Measurements from ENCODE around the gene DOCK6.

Gene DOCK6

DNA sequence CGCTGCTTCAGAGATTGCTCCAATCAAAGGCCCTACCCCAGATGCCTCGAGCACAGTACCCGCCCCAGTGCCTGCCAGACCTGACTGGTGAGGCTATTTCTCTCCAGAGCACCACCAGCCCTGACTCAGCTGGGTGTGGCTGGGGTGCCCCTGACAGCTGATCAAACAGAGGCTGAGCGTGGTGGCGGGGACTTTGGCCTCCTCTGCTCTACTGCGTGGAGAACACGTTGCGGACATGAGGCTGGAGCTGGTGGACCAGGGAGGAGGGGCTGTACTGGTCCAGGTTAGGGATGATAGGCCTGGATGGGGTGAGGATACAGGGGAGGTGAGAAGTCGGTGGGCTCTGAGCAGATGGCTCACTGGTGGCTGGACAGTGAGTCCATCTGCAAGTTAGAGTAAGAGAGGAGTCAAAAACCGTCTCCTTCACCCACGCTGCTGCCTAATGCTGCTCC lies 3.5 kb upstream of the DOCK6 start:
- no peak for TF ChIP-seq Cebpa-rat (IDR thresholded peaks at IDR 0.05)
- H3K27ac ChIP-seq, result no peak overlapping the region

DNA sequence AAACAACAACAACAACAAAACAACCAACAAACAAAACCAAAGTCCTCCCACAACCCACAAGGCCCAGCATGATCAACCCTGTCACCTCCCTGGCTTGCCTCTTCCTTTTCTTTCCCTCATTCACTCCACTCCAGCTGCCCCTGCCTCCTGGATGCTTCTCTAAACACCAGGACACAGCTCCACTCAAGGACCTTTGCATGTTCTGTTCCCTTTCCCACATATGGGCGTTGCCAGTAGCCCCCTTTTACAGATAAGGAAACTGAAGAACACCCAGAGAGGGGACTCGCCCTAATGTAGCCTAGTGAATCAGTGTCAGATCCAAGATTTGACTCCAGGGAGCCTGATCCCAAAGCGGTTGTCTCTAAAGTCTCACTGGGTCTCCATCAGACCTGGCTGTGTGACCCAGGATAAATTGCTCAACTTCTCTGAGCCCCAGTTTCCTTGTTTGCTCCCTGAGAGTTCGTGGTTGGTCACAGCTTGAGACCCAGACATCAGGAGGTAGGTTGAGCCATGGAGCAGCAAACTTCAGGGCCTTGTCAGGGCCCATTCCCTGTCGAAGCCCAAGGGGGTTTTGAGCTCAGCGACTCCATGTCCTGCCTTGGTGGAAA lies 3.0 kb upstream of the DOCK6 start:
- no peak overlapping the region for H3K27ac ChIP-seq
- H3K9me3 ChIP-seq (replicated peaks in 1 of 11), result no peaks in the 10 kb centered on the region
- H3K36me3 ChIP-seq, result no peaks in the 10 kb centered on the region
- peaks cover 0 to 55% (median 0%) of the 10 kb centered on the region in 11 experiments; a peak in 12 of 22 replicates for H4K20me1 ChIP-seq
- H3K27me3 ChIP-seq, result peaks cover 86 to 100% (median 96%) of the 10 kb centered on the region in 11 experiments
- no peak overlapping the region for H3K4me3 ChIP-seq
- no peak for TF ChIP-seq Cebpa-rat (IDR thresholded peaks at IDR 0.05)
- peaks cover 6 to 24% (median 10%) of the 10 kb centered on the region in 10 experiments; a peak in 15 of 20 replicates for H3K4me1 ChIP-seq
- no peak overlapping the region for H3K9ac ChIP-seq
- peak overlapping the region in 2 of 11 experiments; percentile 11 to 25; a peak in 1 of 22 replicates for H3K4me2 ChIP-seq

More for the DNA sequence above, 3.5 kb upstream of the DOCK6 start:
- H3K36me3 ChIP-seq, result no peaks in the 10 kb centered on the region
- peak overlapping the region in 2 of 11 experiments; percentile 11 to 25; a peak in 1 of 22 replicates for H3K4me2 ChIP-seq
- peaks cover 6 to 24% (median 10%) of the 10 kb centered on the region in 10 experiments; a peak in 15 of 20 replicates for H3K4me1 ChIP-seq
- no peak overlapping the region for H3K4me3 ChIP-seq
- H3K9ac ChIP-seq, result no peak overlapping the region
- H4K20me1 ChIP-seq, result peaks cover 0 to 52% (median 0%) of the 10 kb centered on the region in 11 experiments; a peak in 12 of 22 replicates
- H3K9me3 ChIP-seq (replicated peaks in 1 of 11), result no peaks in the 10 kb centered on the region
- H3K27me3 ChIP-seq, result peaks cover 81 to 100% (median 96%) of the 10 kb centered on the region in 11 experiments

DNA sequence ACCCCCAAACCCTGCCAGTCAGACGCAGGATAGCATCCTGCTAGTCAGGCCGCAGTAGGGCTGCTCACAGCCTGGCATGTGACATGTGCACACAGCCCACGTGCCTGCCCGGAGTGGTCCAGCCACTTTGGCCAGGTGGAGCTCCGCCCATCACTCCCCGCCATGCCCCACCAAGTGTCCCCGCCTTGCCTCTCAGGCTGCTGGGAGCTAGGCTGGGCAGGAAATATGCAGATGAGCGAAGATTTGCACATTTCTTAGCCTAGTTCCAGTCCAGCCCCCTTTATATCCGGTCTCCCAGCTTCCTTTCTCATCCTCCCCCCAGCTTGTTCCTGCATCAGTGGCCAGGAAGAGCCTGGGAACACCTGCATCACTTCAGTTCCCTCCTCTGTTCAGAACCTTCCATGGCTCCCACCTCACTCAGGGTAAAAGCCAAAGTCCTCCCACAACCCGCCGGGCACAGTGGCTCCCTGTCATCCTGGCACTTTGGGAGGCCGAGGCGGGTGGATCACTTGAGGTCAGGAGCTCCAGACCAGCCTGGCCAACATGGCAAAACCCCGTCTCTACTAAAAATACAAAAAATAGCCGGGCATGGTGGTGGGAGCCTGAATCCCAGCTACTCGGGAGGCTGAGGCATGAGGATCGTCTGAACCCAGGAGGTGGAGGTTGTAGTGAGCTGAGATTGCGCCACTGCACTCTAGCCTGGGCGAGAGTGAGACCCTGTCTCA lies 2.3 kb upstream of the DOCK6 start:
- H3K27me3 ChIP-seq, result peaks cover 90 to 100% (median 98%) of the 10 kb centered on the region in 11 experiments

DNA sequence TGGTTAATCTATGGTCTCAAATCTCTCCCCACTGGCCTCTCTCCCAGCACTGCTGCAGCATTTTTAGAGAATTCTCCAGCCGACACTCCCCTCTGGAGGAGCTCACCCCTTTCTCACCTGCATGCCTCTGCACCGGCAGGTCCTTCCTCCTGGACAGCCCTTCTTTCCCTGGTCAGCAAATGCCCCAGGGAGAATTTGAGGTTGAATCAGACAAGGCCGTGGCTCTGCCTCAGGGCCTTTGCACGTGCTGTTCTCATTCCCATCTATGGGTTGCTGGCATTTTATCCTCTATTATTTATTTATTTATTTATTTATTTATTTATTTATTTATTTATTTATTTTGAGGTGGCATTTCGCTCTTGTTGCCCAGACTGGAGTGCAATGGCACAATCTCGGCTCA lies 1.4 kb upstream of the DOCK6 start:
- H3K4me2 ChIP-seq, result no peak overlapping the region
- no peak overlapping the region for H3K27ac ChIP-seq
- no peaks in the 10 kb centered on the region for H3K36me3 ChIP-seq
- H3K4me3 ChIP-seq, result no peak overlapping the region
- H4K20me1 ChIP-seq, result peaks cover 0 to 57% (median 0%) of the 10 kb centered on the region in 11 experiments; a peak in 12 of 22 replicates
- TF ChIP-seq Cebpa-rat (IDR thresholded peaks at IDR 0.05), result no peak
- peaks cover 81 to 100% (median 98%) of the 10 kb centered on the region in 11 experiments for H3K27me3 ChIP-seq
- peaks cover 0 to 16% (median 3%) of the 10 kb centered on the region in 10 experiments; a peak in 14 of 20 replicates for H3K4me1 ChIP-seq
- H3K9me3 ChIP-seq (replicated peaks in 1 of 11), result no peaks in the 10 kb centered on the region
- no peak overlapping the region for H3K9ac ChIP-seq

More for the DNA sequence above, 2.3 kb upstream of the DOCK6 start:
- Histone ChIP-seq H3K27ac (no peak overlapping the region), H3K4me2 (no peak overlapping the region; a peak in 1 of 22 replicates), H3K4me3 (no peak overlapping the region), H3K9me3 (replicated peaks in 1 of 11) (no peaks in the 10 kb centered on the region), H3K4me1 (peaks cover 6 to 24% (median 10%) of the 10 kb centered on the region in 10 experiments; a peak in 15 of 20 replicates), H3K36me3 (no peaks in the 10 kb centered on the region), H3K9ac (no peak overlapping the region), H4K20me1 (peaks cover 0 to 59% (median 0%) of the 10 kb centered on the region in 11 experiments; a peak in 12 of 22 replicates)
- TF ChIP-seq Cebpa-rat (IDR thresholded peaks at IDR 0.05), result no peak

DNA sequence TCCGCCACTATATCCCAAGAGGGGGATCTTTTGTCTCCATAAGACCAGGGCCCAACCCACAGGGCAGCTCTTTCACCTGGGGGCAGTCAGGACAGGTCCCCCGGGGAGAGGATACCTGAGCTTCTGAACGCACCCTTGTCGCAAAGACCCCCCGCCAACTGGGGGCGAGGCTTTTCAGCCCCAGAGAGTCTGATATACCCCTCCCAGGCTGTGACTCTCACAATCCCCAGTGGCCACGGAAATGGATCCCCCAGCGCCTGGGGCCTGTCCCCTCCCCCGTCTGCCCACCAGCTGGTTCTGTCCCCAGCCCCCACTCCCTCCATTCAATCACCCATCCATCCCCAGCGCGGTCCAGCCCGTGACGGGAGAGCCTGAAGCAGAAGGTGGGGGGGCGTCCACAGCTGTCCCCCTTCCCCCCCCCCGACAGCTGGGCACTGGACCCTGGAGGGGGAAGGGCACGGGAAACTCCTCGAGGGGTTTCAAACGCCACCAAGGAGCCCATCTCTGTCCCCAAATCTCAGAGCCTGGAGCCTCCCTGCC lies 823 bp downstream of the DOCK6 start:
- H3K4me3 ChIP-seq, result peak overlapping the region; percentile 51 to 69 (median 59)
- no peak overlapping the region for H3K27ac ChIP-seq
- peaks cover 66 to 96% (median 91%) of the 10 kb centered on the region in 11 experiments for H3K27me3 ChIP-seq

DNA sequence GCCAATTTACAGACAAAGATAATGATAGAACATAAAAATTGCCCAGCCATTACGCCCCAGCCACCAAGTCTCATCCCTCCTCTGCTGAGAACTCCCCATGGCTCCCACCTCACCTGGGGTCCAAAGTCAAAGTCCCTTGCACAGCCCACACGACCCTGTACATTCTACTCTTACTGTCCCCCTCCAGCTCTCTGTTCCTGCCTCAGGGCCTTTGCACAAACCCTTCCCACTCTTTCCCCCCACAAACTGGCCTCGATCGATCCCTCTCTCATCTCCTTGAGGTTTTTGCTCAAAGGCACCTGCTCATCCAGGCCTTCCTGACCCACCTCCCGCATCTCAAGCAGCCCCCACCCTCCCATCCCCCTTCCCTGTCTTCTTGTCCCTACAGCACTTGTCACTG lies 1.3 kb downstream of the DOCK6 start:
- Histone ChIP-seq H3K4me1 (peaks cover 0 to 14% (median 2%) of the 10 kb centered on the region in 10 experiments; a peak in 8 of 20 replicates), H3K27me3 (peaks cover 67 to 96% (median 91%) of the 10 kb centered on the region in 11 experiments), H3K9ac (no peak overlapping the region), H3K9me3 (replicated peaks in 1 of 11) (no peaks in the 10 kb centered on the region), H3K4me2 (no peak overlapping the region), H3K4me3 (no peak overlapping the region), H3K27ac (no peak overlapping the region), H3K36me3 (no peaks in the 10 kb centered on the region), H4K20me1 (peaks cover 0 to 40% (median 0%) of the 10 kb centered on the region in 11 experiments; a peak in 10 of 22 replicates)
- TF ChIP-seq Cebpa-rat (IDR thresholded peaks at IDR 0.05), result no peak

More for the DNA sequence above, 823 bp downstream of the DOCK6 start:
- Histone ChIP-seq H3K36me3 (no peaks in the 10 kb centered on the region), H3K9me3 (replicated peaks in 1 of 11) (no peaks in the 10 kb centered on the region), H3K9ac (peak overlapping the region in 8 of 11 experiments; percentile 36 to 73 (median 56); a peak in 9 of 22 replicates), H3K4me1 (peaks cover 0 to 14% (median 0%) of the 10 kb centered on the region in 10 experiments; a peak in 8 of 20 replicates), H4K20me1 (peaks cover 0 to 40% (median 0%) of the 10 kb centered on the region in 11 experiments; a peak in 10 of 22 replicates), H3K4me2 (peak overlapping the region; percentile 69 to 83 (median 75))
- no peak for TF ChIP-seq Cebpa-rat (IDR thresholded peaks at IDR 0.05)

DNA sequence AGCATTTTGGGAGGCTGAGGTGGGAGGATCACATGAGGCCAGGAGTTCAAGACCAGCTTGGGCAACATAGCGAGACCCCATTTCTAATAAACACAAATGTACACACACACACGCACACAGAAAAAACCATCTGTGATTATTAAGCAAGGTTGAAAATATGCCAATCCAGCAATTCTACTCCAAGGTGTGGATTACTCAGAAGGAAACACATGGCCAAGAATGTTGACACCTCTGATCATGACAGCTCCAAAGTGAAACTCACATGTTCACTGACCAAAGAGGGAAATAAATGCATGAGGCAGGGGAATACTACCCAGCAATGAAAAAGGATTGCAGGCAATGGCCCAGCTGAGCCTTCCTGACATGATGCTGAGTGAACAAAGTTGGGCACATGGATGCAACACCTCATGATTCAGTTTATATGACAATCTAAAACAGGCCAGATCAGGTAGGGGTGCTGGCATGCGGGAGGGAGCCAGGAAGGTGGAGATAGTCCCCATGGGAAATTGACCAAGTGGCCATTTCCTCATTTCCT lies 4.4 kb downstream of the DOCK6 start:
- no peak for TF ChIP-seq Cebpa-rat (IDR thresholded peaks at IDR 0.05)
- Histone ChIP-seq H3K4me3 (no peak overlapping the region), H3K27ac (no peak overlapping the region), H3K36me3 (no peaks in the 10 kb centered on the region), H4K20me1 (peaks cover 0 to 45% (median 0%) of the 10 kb centered on the region in 11 experiments; a peak in 7 of 22 replicates), H3K4me2 (no peak overlapping the region), H3K9ac (no peak overlapping the region), H3K4me1 (peaks cover 0 to 5% (median 0%) of the 10 kb centered on the region in 10 experiments; a peak in 5 of 20 replicates), H3K27me3 (peaks cover 42 to 94% (median 77%) of the 10 kb centered on the region in 11 experiments), H3K9me3 (replicated peaks in 1 of 11) (no peaks in the 10 kb centered on the region)

DNA sequence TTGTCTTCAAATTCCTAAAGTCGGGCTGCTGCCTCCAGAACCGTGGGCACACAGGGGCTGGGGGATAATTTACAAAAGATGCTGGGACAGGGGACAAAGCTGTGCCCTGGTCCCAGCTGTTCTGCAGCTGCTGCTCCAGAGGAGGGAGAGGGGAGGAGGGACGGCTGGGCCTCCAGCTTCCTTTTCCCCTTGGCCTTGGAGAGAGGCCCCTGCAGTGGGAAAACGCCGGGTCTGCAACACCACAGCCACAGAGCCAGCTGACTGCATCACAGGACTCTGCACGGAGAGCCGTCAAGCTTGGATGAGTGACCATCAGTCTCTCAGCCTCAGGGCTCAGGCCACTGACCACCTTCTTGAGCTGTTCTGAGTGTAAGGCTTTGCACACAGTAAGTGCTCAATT lies 6.1 kb downstream of the DOCK6 start:
- Histone ChIP-seq H3K4me3 (no peak overlapping the region), H3K4me2 (peak overlapping the region in 1 of 11 experiments; percentile 17; a peak in 1 of 22 replicates), H3K9ac (no peak overlapping the region), H3K36me3 (no peaks in the 10 kb centered on the region), H3K4me1 (peaks cover 0 to 5% (median 0%) of the 10 kb centered on the region in 10 experiments; a peak in 2 of 20 replicates), H4K20me1 (peaks cover 0 to 43% (median 0%) of the 10 kb centered on the region in 11 experiments; a peak in 6 of 22 replicates), H3K9me3 (replicated peaks in 1 of 11) (no peaks in the 10 kb centered on the region), H3K27me3 (peaks cover 25 to 87% (median 60%) of the 10 kb centered on the region in 11 experiments), H3K27ac (no peak overlapping the region)
- no peak for TF ChIP-seq Cebpa-rat (IDR thresholded peaks at IDR 0.05)
